RKO (cell line): Measurements from ENCODE around the gene RAB33B.
"Not testable (repeated sequence)": the region's sequence is repeated elsewhere in the genome, so short reads cannot be mapped to it uniquely, and the experiment has no call there.

Experiments used
- DNase-seq: peaks from one replicate; pipeline ENCODE4 v3.0.0-alpha.2; 2016; ENCODE audit warnings: low spot score

The RAB33B gene

DNA sequence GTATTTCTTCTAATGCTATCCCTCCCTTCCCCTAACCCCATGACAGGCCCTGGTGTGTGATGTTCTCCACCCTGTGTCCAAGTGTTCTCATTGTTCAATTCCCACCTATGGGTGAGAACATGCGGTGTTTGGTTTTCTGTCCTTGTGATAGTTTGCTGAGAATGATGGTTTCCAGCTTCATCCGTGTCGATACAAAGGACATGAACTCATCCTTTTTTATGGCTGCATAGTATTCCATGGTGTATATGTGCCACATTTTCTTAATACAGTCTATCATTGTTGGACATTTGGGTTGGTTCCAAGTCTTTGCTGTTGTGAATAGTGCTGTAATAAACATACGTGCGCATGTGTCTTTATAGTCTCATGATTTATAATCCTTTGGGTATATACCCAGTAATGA is 10.6 kb downstream of the RAB33B start:
- not testable (repeated sequence) for DNase-seq

DNA sequence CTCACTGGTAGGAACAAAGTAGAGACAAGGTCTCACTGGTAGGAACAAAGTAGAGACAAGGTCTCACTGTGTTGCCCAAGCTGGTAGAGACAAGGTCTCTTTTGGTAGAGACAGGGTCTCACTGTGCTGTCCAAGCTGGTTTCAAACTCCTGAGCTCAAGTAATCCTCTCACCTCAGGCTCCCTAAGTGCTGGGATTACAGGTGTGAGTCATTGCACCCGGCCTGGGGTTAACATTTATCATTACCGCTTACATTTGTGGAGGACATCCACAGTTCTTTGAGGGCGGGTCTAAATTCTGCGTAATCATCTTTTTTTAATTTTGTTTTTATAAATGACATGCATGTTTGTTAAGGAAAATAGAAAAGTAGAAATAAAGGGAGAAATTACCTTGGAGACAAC is 12.0 kb downstream of the RAB33B start:
- no peak for DNase-seq

DNA sequence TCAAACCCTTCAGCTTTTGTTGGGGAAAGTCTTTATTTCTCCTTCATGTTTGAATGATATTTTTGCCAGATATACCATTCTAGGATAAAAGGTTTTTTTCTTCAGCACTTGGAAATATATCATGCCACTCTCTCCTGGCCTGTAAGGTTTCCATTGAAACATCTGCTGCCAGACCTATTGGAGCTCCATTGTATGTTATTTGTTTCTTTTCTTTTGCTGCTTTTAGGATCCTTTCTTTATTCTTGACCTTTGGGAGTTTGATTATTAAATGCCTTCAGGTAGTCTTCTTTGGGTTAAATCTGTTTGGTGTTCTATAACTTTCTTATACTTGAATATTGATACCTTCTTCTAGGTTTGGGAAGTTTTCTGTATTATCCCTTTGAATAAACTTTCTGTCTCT is 14.8 kb downstream of the RAB33B start:
- DNase-seq: not testable (repeated sequence)

DNA sequence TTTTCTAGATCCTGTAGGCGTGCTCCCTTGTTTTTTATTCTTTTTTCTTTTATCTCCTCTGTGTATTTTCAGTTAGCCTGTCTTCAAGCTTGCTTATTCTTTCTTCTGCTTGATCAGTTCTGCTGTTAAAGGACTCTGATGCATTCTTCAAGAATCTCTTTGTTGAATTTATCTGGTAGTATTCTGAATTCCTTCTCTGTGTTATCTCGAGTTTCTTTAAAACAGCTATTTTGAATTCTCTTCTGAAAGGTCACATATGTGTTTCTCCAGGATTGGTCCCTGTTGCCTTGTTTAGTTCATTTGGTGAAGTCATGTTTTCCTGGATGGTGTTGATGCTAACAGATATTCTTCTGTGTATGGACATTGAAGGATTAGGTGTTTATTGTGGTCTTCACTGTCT is 15.3 kb downstream of the RAB33B start:
- DNase-seq: no peak

DNA sequence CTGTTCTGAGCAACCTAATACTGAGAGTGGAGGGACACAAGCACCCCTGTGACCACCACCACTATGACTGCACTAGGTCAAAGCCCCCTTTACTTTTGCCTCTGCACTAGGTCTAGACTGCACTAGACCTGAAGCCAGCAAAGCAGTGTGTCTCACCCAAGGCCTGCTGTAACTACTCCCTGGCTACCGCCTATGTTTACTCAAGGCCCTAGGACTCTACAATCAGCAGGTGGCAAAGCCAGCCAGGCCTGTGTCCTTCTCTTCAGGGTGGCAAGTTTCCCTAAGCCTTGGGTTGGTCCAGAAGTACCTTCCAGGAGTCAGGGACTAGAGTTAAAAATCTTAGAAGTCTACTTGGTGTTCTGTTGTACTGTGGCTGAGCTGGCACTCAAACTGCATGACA is 15.9 kb downstream of the RAB33B start:
- no peak for DNase-seq

DNA sequence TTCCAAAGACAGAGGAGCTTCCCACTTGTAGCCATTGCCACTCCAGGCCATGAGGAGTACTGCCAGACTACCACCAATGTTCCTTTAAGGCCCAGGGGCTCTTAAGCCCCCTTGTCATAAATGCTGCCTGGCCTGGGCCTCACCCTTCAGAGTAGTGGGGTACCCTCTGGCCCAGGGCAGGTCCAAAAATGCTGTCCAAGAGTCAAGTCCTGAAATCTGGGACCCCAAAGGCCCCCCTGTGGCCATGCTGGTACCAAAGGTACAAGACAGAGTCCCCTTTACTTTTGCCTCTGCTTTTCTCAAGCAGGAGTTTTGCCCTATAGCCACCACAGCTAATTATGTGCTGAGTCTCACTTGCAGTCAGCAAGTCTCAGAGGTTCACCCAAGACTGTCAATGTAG is 16.4 kb downstream of the RAB33B start:
- no peak for DNase-seq

DNA sequence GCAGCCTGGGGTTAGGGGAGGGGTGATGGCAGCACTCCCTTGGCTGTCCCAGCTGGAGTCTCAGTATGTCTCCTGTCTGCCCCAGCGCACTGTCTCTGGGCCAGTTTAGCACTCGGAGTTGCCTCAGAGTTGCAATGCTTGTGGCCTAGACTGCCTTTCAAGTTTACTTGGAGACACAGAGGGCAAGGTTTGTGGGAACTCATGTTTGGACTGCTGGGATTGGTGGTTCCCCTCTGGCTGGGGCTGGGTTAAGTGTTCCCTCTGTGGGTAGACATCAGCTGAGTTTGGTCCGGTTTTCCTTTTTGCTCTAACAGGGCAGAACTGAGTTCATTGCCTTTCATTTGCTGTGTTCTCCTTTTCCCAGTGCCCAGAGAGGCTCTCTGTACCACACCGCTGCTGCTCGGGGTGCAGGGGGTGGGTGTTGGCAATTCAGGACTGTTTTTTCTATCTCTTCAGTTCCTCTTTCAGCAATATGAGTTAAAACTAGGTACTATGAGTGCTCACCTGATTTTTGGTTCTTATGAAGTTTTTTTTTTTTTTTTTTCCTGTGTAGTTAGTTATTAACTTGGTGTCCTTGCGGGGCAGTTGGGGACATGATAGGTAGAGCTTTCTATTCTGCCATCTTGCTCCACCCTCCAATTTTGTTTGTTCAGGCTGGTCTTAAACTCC is 17.2 kb downstream of the RAB33B start:
- DNase-seq: no peak

DNA sequence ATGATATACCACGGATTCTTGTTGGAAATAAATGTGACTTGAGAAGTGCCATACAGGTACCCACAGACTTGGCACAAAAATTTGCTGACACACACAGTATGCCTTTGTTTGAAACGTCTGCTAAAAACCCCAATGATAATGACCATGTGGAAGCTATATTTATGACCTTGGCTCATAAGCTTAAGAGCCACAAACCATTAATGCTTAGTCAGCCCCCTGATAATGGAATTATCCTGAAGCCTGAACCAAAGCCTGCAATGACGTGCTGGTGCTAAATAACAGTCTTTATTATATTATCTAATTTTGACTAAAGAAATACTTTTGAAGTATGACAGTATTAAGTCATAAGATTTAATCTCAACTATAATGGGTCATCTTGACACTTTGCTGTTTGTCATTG is 18.9 kb downstream of the RAB33B start:
- no peak for DNase-seq

DNA sequence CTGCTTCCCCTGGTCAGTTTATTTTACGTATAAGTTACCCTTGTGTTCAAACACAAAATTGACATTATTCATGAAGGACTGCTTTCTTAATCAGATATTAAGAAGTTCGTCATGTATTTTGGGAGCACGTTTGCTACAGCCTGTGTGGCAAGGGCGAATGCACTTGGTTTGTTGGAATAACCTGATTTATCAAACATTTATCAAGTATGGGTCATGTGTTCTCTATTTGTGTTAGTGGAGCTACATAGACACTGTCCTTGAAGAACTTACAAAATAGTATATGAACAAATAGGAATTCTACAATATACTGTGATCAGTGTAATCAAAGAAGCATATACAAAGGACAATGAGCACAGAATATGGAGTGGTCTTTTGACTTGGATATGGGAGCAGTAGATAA is 22.4 kb downstream of the RAB33B start:
- DNase-seq: no peak

DNA sequence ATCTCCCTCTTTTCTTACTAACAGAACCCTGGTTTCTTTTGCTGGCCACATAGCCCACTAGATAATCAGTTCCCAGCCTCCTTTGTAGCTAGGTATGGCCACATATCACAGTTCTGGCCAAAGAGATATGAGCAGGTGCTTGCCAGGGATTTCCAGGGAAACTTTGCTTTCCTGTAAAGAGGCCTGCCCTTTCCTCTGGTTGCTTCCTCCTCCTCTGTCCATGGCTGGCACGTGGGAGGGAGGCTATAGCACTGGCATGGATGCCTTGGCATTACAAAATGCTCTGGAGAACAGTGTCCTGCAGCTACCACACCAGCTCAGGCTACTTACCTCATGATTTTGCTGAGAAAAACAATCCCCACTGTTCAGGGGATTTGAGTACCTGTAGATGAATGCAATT is 27.5 kb downstream of the RAB33B start:
- DNase-seq: no peak

DNA sequence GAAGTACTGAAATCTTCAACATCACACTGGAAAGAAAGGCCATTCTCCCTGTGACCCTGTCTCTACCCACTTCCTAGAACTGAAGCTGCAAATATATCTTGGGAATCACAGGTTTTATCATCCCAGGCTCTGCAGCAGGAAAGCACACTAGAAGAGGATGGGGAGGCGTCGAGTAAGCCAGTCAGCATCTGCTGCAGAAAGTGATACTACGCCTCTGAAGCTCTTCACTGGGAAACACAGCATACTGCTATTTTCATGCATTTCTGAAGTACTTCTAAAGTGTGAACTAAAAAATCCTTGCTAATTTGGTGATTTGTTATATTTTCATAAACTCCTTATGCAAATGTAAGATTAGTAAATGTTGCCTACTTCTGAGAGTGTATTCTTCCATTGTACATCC is 29.1 kb downstream of the RAB33B start:
- no peak for DNase-seq

DNA sequence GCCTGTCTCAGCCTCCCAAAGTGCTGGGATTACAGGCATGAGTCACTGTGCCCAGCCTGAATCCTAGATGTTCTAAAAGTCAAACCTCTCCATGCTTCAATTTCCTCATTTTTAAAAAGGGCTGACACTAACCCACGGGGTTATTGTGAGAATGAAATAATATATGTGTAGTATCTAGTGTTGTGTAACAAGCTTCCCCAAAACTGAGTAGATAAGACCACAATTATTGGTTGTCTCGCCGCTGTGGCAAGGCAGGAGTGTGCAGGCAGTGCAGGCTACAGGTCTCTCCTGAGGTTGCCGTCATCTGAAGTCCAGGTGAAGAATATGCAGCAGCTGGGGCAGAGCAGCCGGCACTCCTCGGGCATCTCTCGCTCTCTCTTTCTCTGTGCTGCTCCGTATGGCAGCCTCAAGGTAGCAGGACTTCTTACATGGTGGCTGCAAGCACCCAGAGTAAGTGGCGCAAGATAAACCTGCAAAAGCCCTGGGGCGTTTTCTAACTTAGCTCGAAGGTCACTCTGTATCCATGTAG is 30.9 kb downstream of the RAB33B start:
- DNase-seq: no peak

DNA sequence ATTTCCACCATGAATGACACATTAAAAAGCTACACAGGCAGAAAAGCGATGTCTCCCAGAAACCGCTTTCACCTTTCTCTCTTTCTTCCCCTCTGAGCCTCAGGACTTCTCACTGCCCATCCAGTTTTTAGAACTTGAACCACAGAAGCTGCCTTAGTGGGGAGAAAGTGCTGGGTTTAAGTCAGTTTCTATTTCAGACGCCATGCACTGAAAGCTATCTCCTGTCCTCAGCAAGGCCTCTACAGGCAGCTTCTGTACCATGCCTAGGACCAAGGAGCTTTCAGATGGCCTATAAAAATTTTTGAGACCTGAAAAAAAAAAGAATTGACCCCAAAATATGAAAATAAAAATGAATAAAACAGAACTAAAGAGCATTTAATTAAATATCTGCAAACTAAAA is 34.5 kb downstream of the RAB33B start:
- no peak for DNase-seq

DNA sequence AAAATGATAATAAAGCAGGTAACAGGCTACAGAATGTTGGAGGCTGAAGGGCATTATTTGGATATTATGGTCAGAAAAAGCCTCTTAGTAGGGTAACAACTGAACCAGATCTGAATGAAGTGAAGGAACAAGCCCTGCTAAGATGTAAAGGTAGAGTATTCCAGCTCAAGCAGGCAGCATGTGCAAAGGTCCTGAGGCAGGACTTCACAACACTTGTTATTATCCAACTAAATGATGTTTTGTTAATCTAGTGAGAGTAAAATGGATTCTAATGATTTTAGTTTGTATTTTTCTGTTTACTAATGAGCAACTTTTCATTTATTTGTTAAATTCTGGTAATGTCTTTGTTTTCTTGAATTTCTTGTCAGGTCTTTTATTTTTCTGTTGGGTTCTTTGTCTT is 35.7 kb downstream of the RAB33B start:
- DNase-seq: no peak

DNA sequence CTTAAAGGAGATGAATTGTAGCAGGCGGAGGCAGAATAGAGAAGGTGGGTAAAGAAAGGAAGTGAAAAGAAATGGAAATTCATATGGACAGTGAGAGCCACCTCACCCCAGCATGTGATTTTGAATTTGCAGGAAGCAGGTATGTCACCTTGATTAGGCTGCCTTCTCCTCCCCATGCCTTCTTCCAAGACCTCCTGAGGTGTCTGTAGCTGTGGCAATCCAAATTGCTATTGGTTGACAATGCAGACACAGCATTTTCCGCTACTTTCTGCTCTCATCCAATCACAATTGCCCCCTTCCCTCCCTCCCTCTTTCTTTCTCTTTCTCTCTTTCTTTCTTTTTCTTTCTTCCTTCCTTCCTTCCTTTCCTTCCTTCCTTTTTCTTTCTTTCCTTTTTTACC is 38.5 kb downstream of the RAB33B start:
- DNase-seq: no peak

DNA sequence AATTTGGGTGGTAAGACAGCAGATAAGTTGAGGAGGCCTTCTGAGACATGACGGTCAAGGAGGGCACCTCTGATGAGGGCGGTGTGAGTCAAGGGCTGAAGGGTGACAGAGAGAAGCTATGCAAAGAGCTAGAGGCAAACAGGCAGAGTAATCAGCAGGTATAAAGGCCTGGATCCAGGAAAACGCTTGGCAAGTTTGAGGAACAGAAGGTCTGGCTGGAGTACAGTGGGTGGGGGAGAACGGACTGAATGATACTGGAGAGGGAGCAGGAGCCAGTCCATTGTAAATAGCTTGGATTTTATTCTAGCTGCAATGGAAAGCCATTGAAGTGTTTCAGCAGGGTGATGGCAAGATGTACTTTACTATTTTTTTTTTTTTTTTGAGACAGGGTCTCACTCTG is 39.3 kb downstream of the RAB33B start:
- no peak for DNase-seq

DNA sequence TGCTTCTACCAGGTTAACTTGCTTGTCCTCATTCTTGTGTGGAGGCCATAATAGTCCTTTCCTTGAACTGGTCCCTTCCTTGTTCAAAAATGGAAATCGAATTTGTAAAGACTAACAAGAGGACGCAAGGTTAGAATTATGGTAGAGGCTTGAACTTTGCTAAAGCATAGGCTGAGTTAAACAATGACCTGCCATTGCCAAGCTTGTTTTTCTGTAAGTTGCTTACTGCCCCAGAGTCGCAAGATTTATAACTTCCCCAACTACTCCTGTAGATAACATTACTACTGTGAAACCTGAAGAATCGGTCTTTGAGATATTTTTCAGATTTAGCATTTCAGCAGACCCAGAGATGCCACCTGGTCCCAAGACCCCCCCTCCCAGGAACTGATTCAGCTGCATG is 45.3 kb downstream of the RAB33B start:
- no peak for DNase-seq

DNA sequence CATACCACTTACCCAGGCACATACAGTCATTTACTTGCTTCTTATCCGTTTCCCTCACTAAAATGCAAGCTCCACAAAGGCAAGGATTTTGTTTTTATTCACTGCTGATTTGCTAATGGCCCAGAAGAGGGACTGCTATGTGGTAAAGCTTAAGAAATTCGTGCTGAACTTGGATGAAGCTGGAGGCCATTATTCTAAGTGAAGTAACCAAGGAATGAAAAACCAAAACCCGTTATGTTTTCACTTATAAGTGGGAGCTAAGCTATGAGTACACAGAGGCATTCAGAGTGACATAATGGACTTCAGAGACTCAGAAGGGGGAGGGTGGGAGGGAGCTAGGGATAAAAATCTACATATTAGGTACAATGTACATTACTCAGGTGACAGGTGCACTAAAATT is 47.2 kb downstream of the RAB33B start:
- no peak for DNase-seq

DNA sequence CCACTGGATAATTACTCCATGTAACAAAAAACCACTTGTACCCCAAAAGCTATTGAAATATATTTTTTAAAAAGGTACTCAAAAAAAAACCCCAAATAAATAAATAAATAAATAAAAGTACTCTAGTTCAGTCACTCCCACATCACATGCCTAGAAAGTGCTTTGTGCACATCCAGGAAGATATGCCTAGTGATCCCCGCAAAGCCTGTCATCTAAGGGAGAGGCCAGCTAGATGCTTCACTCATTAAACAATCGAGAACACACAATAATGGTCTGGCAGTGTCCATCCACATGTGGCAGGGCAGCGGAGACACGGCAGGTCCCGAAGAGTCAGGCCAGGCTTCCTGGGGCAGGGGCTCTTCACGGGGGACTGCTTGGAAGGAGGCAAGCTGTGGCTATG is 47.6 kb downstream of the RAB33B start:
- no peak for DNase-seq

DNA sequence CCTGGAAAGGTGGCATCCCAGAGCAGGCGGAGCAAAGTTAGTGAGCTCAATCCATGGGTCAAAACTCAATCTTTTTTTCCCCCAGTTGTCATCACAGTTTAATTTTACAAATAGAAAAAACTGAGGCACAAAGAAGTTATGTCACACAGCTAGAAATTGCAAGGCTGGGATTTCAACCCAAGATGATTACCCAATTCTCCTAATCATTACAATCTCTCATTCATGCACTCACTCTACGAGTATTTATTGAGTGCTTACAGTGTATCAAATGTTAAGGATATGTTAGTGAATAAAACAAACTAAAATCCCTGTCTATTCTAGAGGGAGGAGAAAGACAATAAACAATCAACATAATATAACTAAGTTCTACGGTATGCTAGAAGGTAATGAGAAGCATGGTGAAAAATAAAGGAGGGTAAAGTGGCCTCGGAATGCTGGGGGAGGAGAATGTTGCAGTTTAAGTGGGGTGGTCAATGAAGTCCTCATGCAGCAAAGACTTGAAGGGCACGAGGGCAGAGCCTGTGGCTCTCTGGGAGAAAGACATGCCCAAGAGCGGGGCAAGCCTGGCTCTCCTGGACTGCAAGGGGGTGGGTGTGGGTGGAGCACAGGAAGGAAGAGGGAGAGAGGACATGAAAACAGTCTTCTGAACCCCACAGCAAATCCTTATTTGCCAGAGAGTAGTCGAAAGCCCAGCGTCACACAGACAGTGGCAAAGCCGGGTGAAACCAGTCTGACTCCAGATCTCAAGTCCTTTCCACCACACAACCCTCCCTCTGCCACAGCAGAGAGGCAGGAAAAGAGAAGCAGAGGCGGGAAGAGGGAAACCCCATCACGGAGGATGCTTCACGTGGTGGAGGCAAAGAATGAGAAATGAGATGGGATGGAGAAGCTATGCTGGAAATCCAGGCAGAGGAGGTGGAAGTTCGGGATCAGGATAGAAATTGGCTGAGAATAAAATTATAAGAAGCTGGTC is 48.3 kb downstream of the RAB33B start:
- no peak for DNase-seq

DNA sequence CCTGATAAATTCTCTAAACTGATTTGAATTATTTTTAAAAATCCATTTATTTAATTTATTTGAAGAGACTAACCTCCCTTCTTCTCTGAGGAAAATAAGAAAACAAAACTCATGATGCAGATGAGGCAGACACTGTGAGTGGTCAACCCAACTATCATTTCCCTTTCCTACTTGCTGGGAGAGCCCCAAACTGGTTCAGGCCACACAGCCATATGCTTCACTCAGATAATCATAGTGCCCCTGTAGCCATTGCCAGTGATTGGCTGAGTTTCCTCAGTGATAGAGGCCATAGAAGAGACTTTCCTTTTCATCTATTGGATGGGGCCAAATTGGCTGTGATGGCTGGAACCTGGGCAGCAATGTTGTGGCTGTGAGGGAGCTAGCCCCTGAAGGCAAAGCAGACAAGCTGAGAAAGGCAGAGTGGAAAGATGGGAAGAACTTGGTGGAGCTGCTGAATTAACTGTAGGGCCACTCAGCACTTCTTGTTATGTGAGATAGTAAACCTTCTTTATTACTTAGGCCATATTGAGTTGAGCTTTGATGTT is 49.8 kb downstream of the RAB33B start:
- no peak for DNase-seq

DNA sequence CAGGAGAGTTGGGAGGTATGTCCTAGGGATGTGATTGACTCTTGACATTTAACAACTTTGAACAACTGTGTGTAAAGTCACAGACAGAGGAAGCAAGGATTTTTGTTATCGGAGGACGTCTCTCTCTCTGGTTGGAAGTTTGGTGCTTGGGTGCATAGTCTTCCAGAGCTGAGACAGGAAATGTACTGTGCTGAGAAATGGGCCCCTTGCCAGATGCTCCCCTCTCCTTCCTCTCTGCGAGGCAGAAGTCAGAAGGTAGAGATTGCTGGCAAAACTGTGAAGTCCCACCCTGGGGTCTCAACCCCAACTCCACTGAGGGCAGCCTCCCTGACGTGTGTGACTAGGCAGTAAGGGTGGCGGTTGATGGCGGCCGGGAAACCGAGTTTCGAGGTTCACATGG is 52.9 kb downstream of the RAB33B start:
- no peak for DNase-seq
